ENCODE results near the gene RPS21. TPM values are rescaled to one million over a fixed set of nuclear protein-coding genes. Genes with fewer than 3 reads are reported as not detected.

Gene RPS21
- total and polyA plus RNA-seq, 2 experiments from 2014 or later: 378 to 839 TPM

DNA sequence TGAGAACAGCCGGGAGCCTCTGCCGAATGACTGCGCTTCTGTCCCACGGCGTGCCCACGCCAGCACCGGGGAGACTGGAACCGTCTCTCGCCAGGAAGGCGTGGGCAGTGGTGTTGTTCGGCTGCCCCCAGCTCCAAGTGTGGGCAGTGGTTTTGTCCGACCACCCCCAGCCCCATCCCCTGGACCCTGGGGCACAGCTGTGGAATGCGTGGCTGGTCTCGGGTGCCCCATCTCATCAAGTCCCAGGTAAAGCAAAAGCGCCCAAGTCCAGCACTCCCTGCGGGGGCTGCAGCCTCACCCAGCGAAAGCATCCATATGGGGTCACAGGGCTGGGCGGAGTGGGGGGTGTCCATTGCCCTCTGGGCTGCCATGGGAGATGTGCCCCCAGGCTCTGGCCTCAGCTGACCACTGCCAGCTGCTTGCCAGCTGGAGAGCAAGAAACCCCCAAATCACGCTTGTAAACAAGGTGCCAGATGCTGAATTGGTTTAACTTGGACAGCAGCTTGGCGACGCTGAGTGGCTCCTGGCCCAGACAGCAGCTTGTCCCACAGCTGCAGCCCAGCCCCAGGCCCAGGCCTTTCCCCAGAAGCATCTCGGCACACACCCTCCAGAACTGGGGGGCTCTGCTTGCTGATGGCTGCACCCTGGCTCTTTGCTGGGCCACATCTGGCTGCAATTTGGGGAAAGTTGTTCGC lies 15.7 kb downstream of the RPS21 start:
- H3K36me3 ChIP-seq: no peaks in the 10 kb centered on the region
- no peak for DNase-seq (ENCODE audit: low read depth in 1 of 2, low spot score in 1 of 2)
- TF ChIP-seq, protein P1, sequence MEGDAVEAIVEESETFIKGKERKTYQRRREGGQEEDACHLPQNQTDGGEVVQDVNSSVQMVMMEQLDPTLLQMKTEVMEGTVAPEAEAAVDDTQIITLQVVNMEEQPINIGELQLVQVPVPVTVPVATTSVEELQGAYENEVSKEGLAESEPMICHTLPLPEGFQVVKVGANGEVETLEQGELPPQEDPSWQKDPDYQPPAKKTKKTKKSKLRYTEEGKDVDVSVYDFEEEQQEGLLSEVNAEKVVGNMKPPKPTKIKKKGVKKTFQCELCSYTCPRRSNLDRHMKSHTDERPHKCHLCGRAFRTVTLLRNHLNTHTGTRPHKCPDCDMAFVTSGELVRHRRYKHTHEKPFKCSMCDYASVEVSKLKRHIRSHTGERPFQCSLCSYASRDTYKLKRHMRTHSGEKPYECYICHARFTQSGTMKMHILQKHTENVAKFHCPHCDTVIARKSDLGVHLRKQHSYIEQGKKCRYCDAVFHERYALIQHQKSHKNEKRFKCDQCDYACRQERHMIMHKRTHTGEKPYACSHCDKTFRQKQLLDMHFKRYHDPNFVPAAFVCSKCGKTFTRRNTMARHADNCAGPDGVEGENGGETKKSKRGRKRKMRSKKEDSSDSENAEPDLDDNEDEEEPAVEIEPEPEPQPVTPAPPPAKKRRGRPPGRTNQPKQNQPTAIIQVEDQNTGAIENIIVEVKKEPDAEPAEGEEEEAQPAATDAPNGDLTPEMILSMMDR (IDR thresholded peaks at IDR 0.05; ENCODE audit: low read depth, low read length): no peak
- H3K27ac ChIP-seq: no peak overlapping the region
- H3K4me1 ChIP-seq (ENCODE audit: low read depth): peaks cover 14% of the 10 kb centered on the region
- no peaks in the 10 kb centered on the region for H3K27me3 ChIP-seq
- H3K9me3 ChIP-seq (ENCODE audit: low read depth): no peaks in the 10 kb centered on the region
- H3K4me3 ChIP-seq: no peak overlapping the region

DNA sequence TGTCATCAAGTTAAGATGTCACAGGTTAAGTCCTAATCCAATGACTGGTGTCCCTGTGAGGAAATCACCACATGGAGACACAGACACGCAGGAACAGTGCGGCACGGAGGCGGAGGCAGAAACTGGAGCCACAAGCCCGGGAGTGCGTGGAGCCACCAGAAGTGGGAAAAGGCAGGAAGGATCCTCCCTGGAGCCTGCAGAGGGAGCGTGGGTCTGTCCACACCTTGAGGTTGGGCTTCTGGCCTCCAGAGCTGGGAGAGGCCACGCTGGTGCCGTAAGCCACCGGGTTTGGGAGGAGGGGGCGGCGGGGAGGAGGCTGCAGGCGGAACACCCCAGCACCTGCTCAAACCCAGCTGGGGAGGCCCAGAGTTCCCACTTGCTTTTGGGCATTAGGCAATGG lies 16.4 kb downstream of the RPS21 start:
- DNase-seq (ENCODE audit: low read depth in 1 of 2, low spot score in 1 of 2): no peak
- Histone ChIP-seq H3K36me3 (no peaks in the 10 kb centered on the region), H3K27ac (no peak overlapping the region), H3K9me3 (ENCODE audit: low read depth) (no peaks in the 10 kb centered on the region), H3K4me1 (ENCODE audit: low read depth) (peaks cover 17% of the 10 kb centered on the region), H3K27me3 (no peaks in the 10 kb centered on the region), H3K4me3 (no peak overlapping the region)
- TF ChIP-seq, protein P1 (IDR thresholded peaks at IDR 0.05; ENCODE audit: low read depth, low read length): no peak

DNA sequence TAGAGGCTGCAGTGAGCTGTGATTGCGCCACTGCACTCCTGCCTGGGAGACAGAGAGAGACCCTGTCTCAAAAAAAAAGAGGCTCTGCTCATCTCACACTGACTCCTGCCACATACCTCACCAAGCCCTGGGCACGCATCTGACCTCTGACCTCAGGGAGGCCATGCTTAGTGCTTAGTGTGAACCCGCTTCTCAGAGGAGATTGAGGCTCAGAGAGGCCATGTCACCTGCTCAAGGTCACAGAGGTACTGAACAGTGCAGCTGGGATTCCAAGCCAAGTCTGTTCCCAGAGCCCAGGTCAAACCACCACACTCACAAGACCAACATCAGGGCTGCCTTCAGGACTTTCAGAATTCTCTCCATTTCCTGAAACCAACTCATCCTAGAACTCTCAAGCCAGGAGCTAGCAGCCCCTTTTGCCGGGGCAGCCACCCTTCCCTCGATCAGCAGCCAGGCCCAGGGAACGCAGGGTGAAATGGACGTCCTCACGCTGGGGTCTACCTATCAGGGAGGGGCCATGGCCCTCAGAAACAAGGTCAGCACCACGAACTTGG lies 17.3 kb downstream of the RPS21 start:
- TF ChIP-seq, protein P1 (IDR thresholded peaks at IDR 0.05; ENCODE audit: low read depth, low read length): no peak
- H3K27me3 ChIP-seq: no peaks in the 10 kb centered on the region
- no peak for DNase-seq (ENCODE audit: low read depth in 1 of 2, low spot score in 1 of 2)
- no peak overlapping the region for H3K4me3 ChIP-seq
- H3K36me3 ChIP-seq: no peaks in the 10 kb centered on the region
- H3K9me3 ChIP-seq (ENCODE audit: low read depth): no peaks in the 10 kb centered on the region
- H3K4me1 ChIP-seq (ENCODE audit: low read depth): peaks cover 17% of the 10 kb centered on the region
- H3K27ac ChIP-seq: no peak overlapping the region

DNA sequence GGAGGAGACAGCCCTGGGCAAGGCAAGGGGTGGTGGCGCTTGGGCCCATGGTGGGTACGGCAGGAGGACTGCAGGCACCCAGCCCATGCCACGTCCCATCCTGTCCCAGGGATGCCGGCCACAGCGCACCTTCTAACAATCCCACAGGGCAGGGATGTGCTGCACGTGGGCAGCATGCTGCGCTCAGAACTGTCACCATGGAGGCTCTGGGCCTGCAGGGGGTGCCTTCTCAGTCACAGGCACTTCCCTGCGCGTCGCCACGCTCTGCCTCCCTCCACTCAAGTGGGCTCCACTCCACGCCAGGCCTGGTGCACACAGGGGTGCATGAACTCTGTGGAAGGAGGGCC lies 17.8 kb downstream of the RPS21 start:
- Histone ChIP-seq H3K4me1 (ENCODE audit: low read depth) (peaks cover 19% of the 10 kb centered on the region), H3K9me3 (ENCODE audit: low read depth) (no peaks in the 10 kb centered on the region), H3K27ac (no peak overlapping the region), H3K4me3 (no peak overlapping the region), H3K27me3 (no peaks in the 10 kb centered on the region), H3K36me3 (no peaks in the 10 kb centered on the region)
- no peak for DNase-seq (ENCODE audit: low read depth in 1 of 2, low spot score in 1 of 2)
- TF ChIP-seq, protein P1 (IDR thresholded peaks at IDR 0.05; ENCODE audit: low read depth, low read length): no peak

DNA sequence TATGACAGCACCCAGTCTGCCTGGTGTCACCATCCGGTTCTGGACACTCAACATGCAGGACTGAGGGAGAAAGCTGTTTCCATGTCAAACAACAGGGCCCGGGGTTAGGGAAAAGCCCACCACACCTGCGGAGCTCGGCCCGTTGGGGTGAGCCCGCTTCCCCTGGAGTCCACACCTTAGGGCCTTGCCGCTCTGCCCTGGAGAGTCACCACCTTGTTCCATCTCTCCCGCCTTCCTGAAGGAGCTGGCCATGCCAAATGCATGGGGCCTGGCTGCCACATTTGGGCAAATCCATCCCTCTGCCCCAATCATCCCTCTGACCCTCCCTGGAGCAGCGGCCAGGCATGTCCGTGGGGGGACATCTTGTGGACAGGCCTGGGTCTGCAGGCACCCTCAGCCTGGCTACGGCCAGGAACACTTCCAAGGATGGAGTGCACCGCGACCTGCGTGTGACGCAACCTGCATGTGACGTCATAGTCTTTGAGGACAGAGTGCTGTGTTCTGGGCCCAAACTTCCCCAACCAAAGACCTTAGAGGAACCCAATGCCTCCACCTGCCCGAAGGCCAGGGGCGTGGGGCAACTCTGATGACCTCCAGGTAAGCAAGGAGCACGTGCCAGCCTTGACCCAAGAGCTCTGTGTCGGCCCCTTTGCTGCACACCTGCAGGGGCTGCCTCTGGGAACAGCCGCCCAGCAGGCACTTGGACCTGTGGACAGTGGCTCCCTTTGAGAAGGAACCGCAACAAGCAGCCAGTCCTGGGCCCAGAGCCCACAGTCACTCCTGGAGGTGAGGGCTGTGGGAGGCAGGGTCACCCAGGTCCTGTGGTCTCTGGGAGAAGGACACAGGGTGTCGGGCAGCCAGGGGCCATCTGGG lies 18.4 kb downstream of the RPS21 start:
- Histone ChIP-seq H3K4me3 (no peak overlapping the region), H3K36me3 (no peaks in the 10 kb centered on the region), H3K27ac (no peak overlapping the region), H3K4me1 (ENCODE audit: low read depth) (peaks cover 25% of the 10 kb centered on the region), H3K27me3 (no peaks in the 10 kb centered on the region), H3K9me3 (ENCODE audit: low read depth) (no peaks in the 10 kb centered on the region)
- peak; percentile 62 to 74 for DNase-seq (ENCODE audit: low read depth in 1 of 2, low spot score in 1 of 2)
- TF ChIP-seq, protein P1 (IDR thresholded peaks at IDR 0.05; ENCODE audit: low read depth, low read length): peak; percentile 64

Measured in cardiac muscle cell (in vitro differentiated cells and primary cell).